Keratinocyte (primary cell): ENCODE data around the gene NAP1L4. TPM values are rescaled to one million over a fixed set of nuclear protein-coding genes. Genes with fewer than 3 reads are reported as not detected.

Experiments used
- DNase-seq: peaks from one replicate; pipeline ENCODE4 v3.0.0-alpha.2; 2011; ENCODE audit warnings: low read depth, missing footprints, low spot score
- FAIRE-seq: peaks from 2 replicates; lab custom pipeline; 2011; peaks lifted over from hg19 to GRCh38; lab: Jason Lieb, UNC
- H2AFZ ChIP-seq: 2 replicates; pipeline ENCODE4 v1.6.0; 2012; ENCODE audit warnings: low read length, control low read depth, inconsistent platforms; ENCODE audit not compliant: control insufficient read depth
- H3K27ac ChIP-seq: 2 replicates; pipeline ENCODE4 v1.5.1; 2011; ENCODE audit warnings: low read length; ENCODE audit not compliant: control insufficient read depth, insufficient read depth
- H3K27me3 ChIP-seq: 3 replicates; pipeline ENCODE4 v1.6.0; 2011; ENCODE audit warnings: low read length; ENCODE audit not compliant: control insufficient read depth, insufficient read depth; ENCODE audit errors: extremely low read depth
- H3K36me3 ChIP-seq, 2 experiments: 2 replicates in 1 of 2; 3 replicates in 1 of 2; pipeline ENCODE4 v1.5.1; 2011; ENCODE audit warnings: low read length in 2 of 2, mild to moderate bottlenecking in 1 of 2; ENCODE audit not compliant: control insufficient read depth in 2 of 2, insufficient read depth in 2 of 2; ENCODE audit errors: extremely low read depth in 1 of 2
- H3K4me1 ChIP-seq: 3 replicates; pipeline ENCODE4 v1.5.1; 2011; ENCODE audit warnings: low read length; ENCODE audit not compliant: control insufficient read depth, insufficient read depth; ENCODE audit errors: extremely low read depth
- H3K4me2 ChIP-seq: 3 replicates; pipeline ENCODE4 v1.6.0; 2011; ENCODE audit warnings: low read depth, low read length; ENCODE audit not compliant: control insufficient read depth, insufficient read depth; ENCODE audit errors: extremely low read depth
- H3K4me3 ChIP-seq, 3 experiments: fragments of 200-600 bp in 1 of 3; sonication (generic) in 1 of 3; 2 replicates in 2 of 3; 3 replicates in 1 of 3; pipeline ENCODE4 v1.5.1; 2011 to 2016; ENCODE audit warnings: low read length in 3 of 3, mild to moderate bottlenecking in 3 of 3, control low read depth in 2 of 3, inconsistent platforms in 1 of 3, low read depth in 1 of 3, mixed read lengths in 1 of 3, mixed run types in 1 of 3, moderate library complexity in 1 of 3; ENCODE audit not compliant: control insufficient read depth in 2 of 3, insufficient read depth in 2 of 3; ENCODE audit errors: extremely low read depth in 1 of 3
- H3K79me2 ChIP-seq: 2 replicates; pipeline ENCODE4 v1.6.0; 2012; ENCODE audit warnings: low read length; ENCODE audit not compliant: control insufficient read depth, insufficient read depth
- H3K9ac ChIP-seq: 3 replicates; pipeline ENCODE4 v1.6.0; 2011; ENCODE audit warnings: low read length; ENCODE audit not compliant: control insufficient read depth, insufficient read depth; ENCODE audit errors: extremely low read depth
- H3K9me1 ChIP-seq: 3 replicates; pipeline ENCODE4 v1.6.0; 2011; ENCODE audit warnings: low read length; ENCODE audit not compliant: control insufficient read depth, insufficient read depth; ENCODE audit errors: extremely low read depth
- H3K9me3 ChIP-seq: 2 replicates; pipeline ENCODE4 v1.5.1; 2012; ENCODE audit warnings: low read depth, low read length; ENCODE audit not compliant: control insufficient read depth
- H4K20me1 ChIP-seq: 3 replicates; pipeline ENCODE4 v1.6.0; 2011; ENCODE audit warnings: low read length; ENCODE audit not compliant: control insufficient read depth, insufficient read depth; ENCODE audit errors: extremely low read depth
- EZH2 ChIP-seq: IDR thresholded peaks from one replicate; pipeline ENCODE4 v1.6.1; 2012; ENCODE audit warnings: inconsistent platforms, mild to moderate bottlenecking, low read length, moderate library complexity
- dilution Hi-C: fragments of 300-500 bp; cut with MboI; formaldehyde crosslinking; loops from one replicate; pipeline ENCODE4 v1.7.0; 2020; ENCODE audit warnings: low sequenced_read_pairs; ENCODE audit not compliant: extremely low pct_ligation_motif_present
- polyA plus RNA-seq, 5 experiments: library from polyadenylated mRNA; depleted of rRNA in 3 of 5; stranded (reverse) in 3 of 5; stranded (forward) in 1 of 5; unstranded in 1 of 5; fragments of >200 nt; gene quantifications; 1 replicate in 1 of 5; 2 replicates in 3 of 5; 3 replicates in 1 of 5; pipeline versions ENCODE4 v1.2.1 to v1.2.3, GENCODE V29; 2011 to 2012; ENCODE audit warnings: missing spikeins in 2 of 5, low read depth in 1 of 5, low replicate concordance in 1 of 5
- TF ChIP-seq, protein P1 (sequence below), 3 experiments: IDR thresholded peaks in 1 of 3; conservative IDR thresholded peaks in 1 of 3; optimal IDR thresholded peaks in 1 of 3; 2 replicates in 2 of 3; 3 replicates in 1 of 3; pipeline versions ENCODE3 to v1.5.1; 2011; ENCODE audit warnings: low read length in 3 of 3, mild to moderate bottlenecking in 3 of 3, moderate library complexity in 2 of 3, control low read depth in 1 of 3, inconsistent platforms in 1 of 3; ENCODE audit not compliant: insufficient read depth in 2 of 3; ENCODE audit errors: extremely low read depth in 1 of 3

NAP1L4 gene
- polyA plus RNA-seq, 1 donor (not counting 4 experiments of a cell fraction or from before 2014, with no cell fraction given): 136 TPM

DNA sequence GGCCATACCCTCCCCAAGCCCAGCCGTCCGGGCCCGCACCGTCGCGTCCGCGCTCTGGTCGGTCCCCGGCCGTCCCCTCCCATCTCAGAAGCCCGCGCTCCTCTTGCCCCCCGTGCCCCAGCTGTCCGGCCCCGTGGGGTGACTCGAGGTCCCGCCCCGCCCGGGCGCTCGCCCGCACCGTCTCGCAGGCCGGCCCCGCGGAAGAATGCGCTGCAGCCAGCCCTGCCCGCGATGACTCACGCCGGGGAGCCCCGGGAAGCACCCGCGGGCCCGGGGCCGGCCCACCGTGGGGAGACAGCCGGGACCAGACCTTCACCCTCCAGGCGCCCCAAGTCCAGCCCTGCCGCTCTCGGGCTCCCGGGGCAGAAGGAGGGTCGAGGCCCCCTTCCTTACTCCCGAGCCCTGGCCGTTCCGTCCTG is 62.6 kb downstream of the NAP1L4 start:
- H3K4me3 ChIP-seq: peak overlapping the region; percentile 60 to 90 (median 64)
- H3K9ac ChIP-seq: peak overlapping the region; percentile 91
- FAIRE-seq (no peak), DNase-seq (no peak)
- H4K20me1 ChIP-seq: peaks cover 12% of the 10 kb centered on the region
- peaks cover 3% of the 10 kb centered on the region for H3K9me1 ChIP-seq
- H3K4me2 ChIP-seq: peak overlapping the region; percentile 91
- peak overlapping the region; percentile 88 for H3K27ac ChIP-seq
- peaks cover 47% of the 10 kb centered on the region for H3K4me1 ChIP-seq
- no peaks in the 10 kb centered on the region for H3K9me3 ChIP-seq
- H3K36me3 ChIP-seq: peaks cover 2 to 7% of the 10 kb centered on the region in 2 experiments
- H3K27me3 ChIP-seq: no peaks in the 10 kb centered on the region
- dilution Hi-C loops: no loop called here
- peak overlapping the region; percentile 68 for H2AFZ ChIP-seq
- H3K79me2 ChIP-seq: peaks cover 26% of the 10 kb centered on the region
- TF ChIP-seq, protein P1, sequence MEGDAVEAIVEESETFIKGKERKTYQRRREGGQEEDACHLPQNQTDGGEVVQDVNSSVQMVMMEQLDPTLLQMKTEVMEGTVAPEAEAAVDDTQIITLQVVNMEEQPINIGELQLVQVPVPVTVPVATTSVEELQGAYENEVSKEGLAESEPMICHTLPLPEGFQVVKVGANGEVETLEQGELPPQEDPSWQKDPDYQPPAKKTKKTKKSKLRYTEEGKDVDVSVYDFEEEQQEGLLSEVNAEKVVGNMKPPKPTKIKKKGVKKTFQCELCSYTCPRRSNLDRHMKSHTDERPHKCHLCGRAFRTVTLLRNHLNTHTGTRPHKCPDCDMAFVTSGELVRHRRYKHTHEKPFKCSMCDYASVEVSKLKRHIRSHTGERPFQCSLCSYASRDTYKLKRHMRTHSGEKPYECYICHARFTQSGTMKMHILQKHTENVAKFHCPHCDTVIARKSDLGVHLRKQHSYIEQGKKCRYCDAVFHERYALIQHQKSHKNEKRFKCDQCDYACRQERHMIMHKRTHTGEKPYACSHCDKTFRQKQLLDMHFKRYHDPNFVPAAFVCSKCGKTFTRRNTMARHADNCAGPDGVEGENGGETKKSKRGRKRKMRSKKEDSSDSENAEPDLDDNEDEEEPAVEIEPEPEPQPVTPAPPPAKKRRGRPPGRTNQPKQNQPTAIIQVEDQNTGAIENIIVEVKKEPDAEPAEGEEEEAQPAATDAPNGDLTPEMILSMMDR (optimal IDR thresholded peaks at IDR 0.05 in 1 of 3, IDR thresholded peaks at IDR 0.05 in 1 of 3, conservative IDR thresholded peaks at IDR 0.05 in 1 of 3; ENCODE audit: extremely low read depth in 1 of 3, insufficient read depth in 2 of 3, low read length in 3 of 3): no peak
- no peak for TF ChIP-seq EZH2

DNA sequence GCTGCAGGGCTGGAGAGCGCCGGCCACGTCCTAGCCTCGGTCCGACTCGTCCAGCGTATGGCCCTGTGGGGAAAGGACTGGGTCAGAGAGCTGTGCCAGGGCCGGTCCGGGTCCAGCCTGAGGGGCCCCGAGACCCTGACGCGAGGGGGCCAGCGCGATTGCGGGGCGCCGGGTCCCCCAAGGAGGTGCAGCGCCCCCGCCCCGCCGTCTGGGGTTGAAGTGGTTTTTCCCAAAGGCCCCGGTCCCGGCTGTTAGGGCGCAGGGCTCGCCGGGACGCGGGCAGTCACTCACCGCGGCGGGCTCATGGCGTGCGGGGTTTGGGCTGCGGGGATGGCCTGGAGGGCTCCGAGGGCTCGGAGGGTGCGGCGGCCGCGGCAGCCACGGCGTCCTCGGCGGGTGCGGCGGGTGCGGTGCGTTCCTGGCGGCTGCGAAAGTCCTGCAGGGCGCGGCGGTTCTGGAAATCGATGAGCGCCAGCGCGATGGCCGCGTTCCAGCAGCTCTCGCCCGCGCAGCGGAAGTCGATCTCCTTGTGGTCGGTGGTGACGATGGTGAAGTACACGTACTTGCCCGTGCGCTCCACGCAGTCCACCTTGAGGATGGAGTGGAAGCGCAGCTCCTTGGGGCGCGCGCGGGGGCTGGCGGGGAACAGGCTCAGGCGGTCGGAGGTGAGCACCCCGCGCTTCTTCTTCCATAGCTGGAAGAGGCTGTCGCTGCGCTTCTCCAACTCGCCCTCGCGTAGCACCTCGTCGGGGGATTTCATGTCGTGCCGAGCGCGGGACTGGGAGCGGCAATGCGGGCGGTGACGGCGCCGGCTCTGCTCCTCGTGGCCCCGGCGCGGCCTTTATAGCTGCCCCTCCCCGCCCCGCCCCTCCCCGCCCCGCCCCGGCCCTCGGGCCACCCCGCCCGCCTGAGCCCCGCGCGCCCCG is 63.3 kb downstream of the NAP1L4 start, which contains the start of gene PHLDA2:
PHLDA2 (minus strand) TSS at position 816 of the 926 bp plus-strand sequence; CDS start at position 760, 56 bp downstream.
- dilution Hi-C loops: no loop called here
- Histone ChIP-seq H3K4me1 (peaks cover 44% of the 10 kb centered on the region), H3K79me2 (peaks cover 26% of the 10 kb centered on the region), H2AFZ (peak within 1 kb of the TSS; percentile 68), H3K36me3 (peaks cover 2 to 7% of the 10 kb centered on the region in 2 experiments), H3K27me3 (no peaks in the 10 kb centered on the region), H3K27ac (peak within 1 kb of the TSS; percentile 88), H3K9me3 (no peaks in the 10 kb centered on the region), H3K4me3 (peak within 1 kb of the TSS; percentile 82 to 97 (median 90)), H3K9ac (peak within 1 kb of the TSS; percentile 91), H4K20me1 (peaks cover 12% of the 10 kb centered on the region), H3K4me2 (peak within 1 kb of the TSS; percentile 94), H3K9me1 (peaks cover 3% of the 10 kb centered on the region)
- DNase-seq (peak; percentile 84), FAIRE-seq (no peak)
- TF ChIP-seq EZH2: no peak
- TF ChIP-seq, protein P1 (optimal IDR thresholded peaks at IDR 0.05 in 1 of 3, IDR thresholded peaks at IDR 0.05 in 1 of 3, conservative IDR thresholded peaks at IDR 0.05 in 1 of 3; ENCODE audit: extremely low read depth in 1 of 3, insufficient read depth in 2 of 3, low read length in 3 of 3): no peak
